ENCODE data around the gene TCF4. TPM values are rescaled to one million over a fixed set of nuclear protein-coding genes. Genes with fewer than 3 reads are reported as not detected.

The TCF4 gene
- total and polyA plus RNA-seq, 4 donors: 4.3 to 15.3 (median 11.5) TPM

GRCh38 chr18:55301824-55302166, 286.2 kb downstream of the TCF4 start:
- no peak for DNase-seq (ENCODE audit: low spot score)
- no peaks in the 10 kb centered on the region for H3K36me3 ChIP-seq (ENCODE audit: control insufficient read depth in 4 of 4, insufficient read depth in 3 of 4, low read depth in 1 of 4, low read length in 3 of 4)
- no peaks in the 10 kb centered on the region for H3K9me3 ChIP-seq (ENCODE audit: control insufficient read depth in 4 of 4, low read length in 3 of 4)
- no peaks in the 10 kb centered on the region for H3K4me1 ChIP-seq (ENCODE audit: control insufficient read depth in 4 of 4, insufficient read depth in 4 of 4, low read length in 3 of 4)
- no peak overlapping the region for H3K9ac ChIP-seq (ENCODE audit: low read depth in 1 of 2, low read length in 2 of 2)
- WGBS: 78% methylated on average over 8 of the region's 8 CpGs
- H3K4me3 ChIP-seq (ENCODE audit: low read depth in 1 of 3, low read length in 3 of 3): no peak overlapping the region
- H3K27me3 ChIP-seq (ENCODE audit: control insufficient read depth in 4 of 4, insufficient read depth in 4 of 4, low read length in 3 of 4): peaks cover 0 to 4% (median 0%) of the 10 kb centered on the region in 4 donors
- H3K27ac ChIP-seq (ENCODE audit: low read depth in 1 of 2, low read length in 2 of 2): no peak overlapping the region
- TF ChIP-seq MAX (IDR thresholded peaks at IDR 0.05): no peak
- TF ChIP-seq ZBTB33 (IDR thresholded peaks at IDR 0.05): no peak
- no peak for TF ChIP-seq HNF4A (conservative IDR thresholded peaks at IDR 0.05)
- TF ChIP-seq RXRA (IDR thresholded peaks at IDR 0.05): no peak
- TF ChIP-seq GABPA (IDR thresholded peaks at IDR 0.05 in 1 of 2, conservative IDR thresholded peaks at IDR 0.05 in 1 of 2): no peak
- TF ChIP-seq JUND (IDR thresholded peaks at IDR 0.05): no peak
- no peak for TF ChIP-seq YY1 (IDR thresholded peaks at IDR 0.05)

GRCh38 chr18:55300936-55301531, 287.0 kb downstream of the TCF4 start:
- no peak for DNase-seq (ENCODE audit: low spot score)
- Histone ChIP-seq H3K9me3 (ENCODE audit: control insufficient read depth in 4 of 4, low read length in 3 of 4) (no peaks in the 10 kb centered on the region), H3K27ac (ENCODE audit: low read depth in 1 of 2, low read length in 2 of 2) (no peak overlapping the region), H3K9ac (ENCODE audit: low read depth in 1 of 2, low read length in 2 of 2) (no peak overlapping the region), H3K4me1 (ENCODE audit: control insufficient read depth in 4 of 4, insufficient read depth in 4 of 4, low read length in 3 of 4) (no peaks in the 10 kb centered on the region), H3K27me3 (ENCODE audit: control insufficient read depth in 4 of 4, insufficient read depth in 4 of 4, low read length in 3 of 4) (peaks cover 0 to 4% (median 0%) of the 10 kb centered on the region in 4 donors), H3K36me3 (ENCODE audit: control insufficient read depth in 4 of 4, insufficient read depth in 3 of 4, low read depth in 1 of 4, low read length in 3 of 4) (no peaks in the 10 kb centered on the region), H3K4me3 (ENCODE audit: low read depth in 1 of 3, low read length in 3 of 3) (no peak overlapping the region)
- 76% methylated on average over 14 of the region's 14 CpGs for WGBS
- TF ChIP-seq SP1 (IDR thresholded peaks at IDR 0.05): no peak

- Histone ChIP-seq H3K4me3 (ENCODE audit: low read depth in 1 of 3, low read length in 3 of 3) (no peak overlapping the region), H3K27ac (ENCODE audit: low read depth in 1 of 2, low read length in 2 of 2) (no peak overlapping the region), H3K27me3 (ENCODE audit: control insufficient read depth in 4 of 4, insufficient read depth in 4 of 4, low read length in 3 of 4) (peaks cover 0 to 4% (median 0%) of the 10 kb centered on the region in 4 donors), H3K36me3 (ENCODE audit: control insufficient read depth in 4 of 4, insufficient read depth in 3 of 4, low read depth in 1 of 4, low read length in 3 of 4) (no peaks in the 10 kb centered on the region), H3K9me3 (ENCODE audit: control insufficient read depth in 4 of 4, low read length in 3 of 4) (no peaks in the 10 kb centered on the region), H3K4me1 (ENCODE audit: control insufficient read depth in 4 of 4, insufficient read depth in 4 of 4, low read length in 3 of 4) (no peaks in the 10 kb centered on the region), H3K9ac (ENCODE audit: low read depth in 1 of 2, low read length in 2 of 2) (no peak overlapping the region)
- TF ChIP-seq SP1 (IDR thresholded peaks at IDR 0.05): no peak
- TF ChIP-seq RAD21 (IDR thresholded peaks at IDR 0.05): no peak
- TF ChIP-seq TAF1 (conservative IDR thresholded peaks at IDR 0.05): no peak
- no peak for TF ChIP-seq RXRA (IDR thresholded peaks at IDR 0.05)
- no peak for DNase-seq (ENCODE audit: low spot score)
- WGBS: 90% methylated on average over 11 of the region's 11 CpGs
Observed at GRCh38 chr18:55300421-55300935, 287.5 kb downstream of the TCF4 start.

- Histone ChIP-seq H3K36me3 (ENCODE audit: control insufficient read depth in 4 of 4, insufficient read depth in 3 of 4, low read depth in 1 of 4, low read length in 3 of 4) (no peaks in the 10 kb centered on the region), H3K27me3 (ENCODE audit: control insufficient read depth in 4 of 4, insufficient read depth in 4 of 4, low read length in 3 of 4) (no peaks in the 10 kb centered on the region), H3K9me3 (ENCODE audit: control insufficient read depth in 4 of 4, low read length in 3 of 4) (no peaks in the 10 kb centered on the region), H3K27ac (ENCODE audit: low read depth in 1 of 2, low read length in 2 of 2) (no peak overlapping the region), H3K4me3 (ENCODE audit: low read depth in 1 of 3, low read length in 3 of 3) (no peak overlapping the region), H3K9ac (ENCODE audit: low read depth in 1 of 2, low read length in 2 of 2) (no peak overlapping the region), H3K4me1 (ENCODE audit: control insufficient read depth in 4 of 4, insufficient read depth in 4 of 4, low read length in 3 of 4) (no peaks in the 10 kb centered on the region)
- TF ChIP-seq TAF1 (conservative IDR thresholded peaks at IDR 0.05): no peak
- TF ChIP-seq CTCF (IDR thresholded peaks at IDR 0.05; ENCODE audit: low read depth, low read length, missing input control): no peak
- no peak for TF ChIP-seq YY1 (IDR thresholded peaks at IDR 0.05)
- no peak for TF ChIP-seq ATF3 (IDR thresholded peaks at IDR 0.05)
- TF ChIP-seq EGR1 (IDR thresholded peaks at IDR 0.05; ENCODE audit: low read depth in 2 of 2): no peak
- WGBS: 85% methylated on average over 3 of the region's 3 CpGs
- no peak for DNase-seq (ENCODE audit: low spot score)
Observed at GRCh38 chr18:55296778-55297177, 291.2 kb downstream of the TCF4 start.
